Heart left ventricle (tissue), 16 donors: ENCODE results near the gene PMF1. TPM values are rescaled to one million over a fixed set of nuclear protein-coding genes. Genes with fewer than 3 reads are reported as not detected.

Experiments used
- ATAC-seq, 4 donors: fragments of 200-7000 bp; cut with Tn5 transposase; one replicate each; pipeline ENCODE4 v1.9.1; 2020 to 2022; ENCODE audit warnings: moderate library complexity in 4 of 4, mild to moderate bottlenecking in 3 of 4, moderate number of reproducible peaks in 1 of 4
- DNase-seq, 5 donors: peaks; one replicate each; pipeline ENCODE4 v3.0.0-alpha.2; 2020
- H3K27ac ChIP-seq, 12 donors: fragments of 200-600 bp; sonication (generic) in 4 of 12; one replicate each; pipeline versions ENCODE4 v1.5.0 to v1.8.0; 2016 to 2022; ENCODE audit warnings: mild to moderate bottlenecking in 2 of 12
- H3K27me3 ChIP-seq, 9 donors: fragments of 200-600 bp; sonication (generic) in 2 of 9; one replicate each; pipeline versions ENCODE4 v1.5.1 to v1.8.0; 2016 to 2022; ENCODE audit warnings: mild to moderate bottlenecking in 3 of 9
- H3K36me3 ChIP-seq, 9 donors: fragments of 200-600 bp; sonication (generic) in 2 of 9; one replicate each; pipeline versions ENCODE4 v1.5.0 to v1.8.0; 2018 to 2022; ENCODE audit warnings: mild to moderate bottlenecking in 2 of 9
- H3K4me1 ChIP-seq, 12 donors: fragments of 200-600 bp; sonication (generic) in 4 of 12; one replicate each; pipeline versions ENCODE4 v1.5.0 to v1.8.0; 2016 to 2022; ENCODE audit warnings: mild to moderate bottlenecking in 3 of 12
- H3K4me3 ChIP-seq, 12 donors: fragments of 200-600 bp; sonication (generic) in 4 of 12; one replicate each; pipeline versions ENCODE4 v1.5.0 to v1.8.0; 2017 to 2022; ENCODE audit warnings: mild to moderate bottlenecking in 9 of 12, moderate library complexity in 4 of 12
- H3K9me3 ChIP-seq, 12 donors: fragments of 200-600 bp; sonication (generic) in 4 of 12; one replicate each; pipeline versions ENCODE4 v1.5.0 to v1.8.0; 2016 to 2022; ENCODE audit warnings: mild to moderate bottlenecking in 1 of 12
- CTCF ChIP-seq, 12 donors: fragments of 200-600 bp; sonication (generic) in 4 of 12; IDR thresholded peaks; one replicate each; pipeline versions ENCODE4 v1.5.0 to v1.8.0; 2018 to 2022; ENCODE audit warnings: antibody characterized with exemption in 12 of 12, mild to moderate bottlenecking in 5 of 12
- POLR2A ChIP-seq, 2 donors: fragments of 450-650 bp; IDR thresholded peaks; one replicate each; pipeline ENCODE4 v1.6.1; 2017; ENCODE audit warnings: antibody characterized with exemption in 2 of 2, mild to moderate bottlenecking in 2 of 2, moderate library complexity in 2 of 2
- WGBS, 4 donors: extraction: QIAGEN DNeasy Blood & Tissue Kit in 2 of 4; methylation state at CpG; one replicate each; pipeline versions ENCODE4 v1.1.5 to v1.1.7; 2013 to 2018; 5-methylcytosine and 5-hydroxymethylcytosine counted together
- intact Hi-C, 10 donors: fragments of 100-400 bp; cut with DNase I; formaldehyde crosslinking; loops; one replicate each; pipeline versions ENCODE4 v1.11.1 to v1.14.2; 2022
- polyA plus RNA-seq, 2 donors: library from polyadenylated mRNA; stranded (reverse); fragments of 200-250 nt; gene quantifications; one replicate each; pipeline ENCODE4 v1.2.3, GENCODE V29; 2013
- total RNA-seq, 9 donors: library from RNA; depleted of rRNA in 2 of 9; stranded (reverse); fragments of >200 nt in 2 of 9; fragmentation: NEBNext Ultra II Directional in 3 of 9; extraction: Animal tissue kit (Norgen Biotek cat#: 25700) in 3 of 9; gene quantifications; one replicate each; pipeline versions ENCODE4 v1.1.0 to v1.2.4, GENCODE V29; 2016 to 2023
- donor health status: ischemic (EF 13 %, LVEDD 7.1; RV severe dilation, severe dysfunction).
- donor health status: healthy with polysubstance abuse.
- donor health status: DM: no; HTN: yes; CAD: no.
- donor health status: DM: no; HTN: no; CAD: no.
- donor health status: ischemic (EF 25% LVEDD 6.9; RV normal size, moderate dysfunction).
- donor health status: ischemic (EF 25% LVEDD 5.7; RV mildly dilated, moderate dysfunction).
- donor health status: healthy.
- donor health status: DM: yes; HTN: yes; CAD: no.
- donor health status: ischemic (EF 35%, LVEDD 5.7; RV mildly dilated, moderate dysfunction).
- donor health status: nonischemic (EF 11% LVEDD 7.7; RV severe dilation, severe dysfunction).
- donor health status: DM: yes; HTN: yes; CAD: no.
- donor health status: PGD.
- donor health status: ischemic (EF 29% LVEDD 5.4; RV normal size, mild dysfunction).
- donor health status: nonischemic (EF 23%, LVEDD 6.1; RV moderate dilation, normal function).

Gene PMF1
- total and polyA plus RNA-seq, 11 donors, result 57.8 to 122 (median 68.2) TPM

- no peaks in the 10 kb centered on the region for H3K27me3 ChIP-seq
- peaks cover 0 to 37% (median 18%) of the 10 kb centered on the region in 12 donors for H3K4me1 ChIP-seq
- no peak for ATAC-seq
- intact Hi-C loops, result no loop called here
- 52 to 59% (median 54%) methylated on average over 2 of the region's 2 CpGs for WGBS, 4 donors
- peak overlapping the region in 1 of 12 donors; percentile 19 for H3K4me3 ChIP-seq
- DNase-seq, result no peak
- H3K9me3 ChIP-seq, result no peaks in the 10 kb centered on the region
- H3K27ac ChIP-seq, result peak overlapping the region in 7 of 12 donors; percentile 1 to 94 (median 18)
- TF ChIP-seq CTCF (IDR thresholded peaks at IDR 0.05) (no peak), POLR2A (IDR thresholded peaks at IDR 0.05) (no peak)
- H3K36me3 ChIP-seq, result peaks cover 0 to 51% (median 39%) of the 10 kb centered on the region in 9 donors
These were observed 5.1 kb downstream of the PMF1 start for GRCh38 chr1:156217871-156218270.

- Histone ChIP-seq H3K4me3 (no peak overlapping the region), H3K36me3 (peaks cover 0 to 61% (median 44%) of the 10 kb centered on the region in 9 donors), H3K4me1 (peaks cover 0 to 27% (median 7%) of the 10 kb centered on the region in 12 donors), H3K27ac (no peak overlapping the region), H3K9me3 (no peaks in the 10 kb centered on the region), H3K27me3 (no peaks in the 10 kb centered on the region)
- TF ChIP-seq POLR2A (IDR thresholded peaks at IDR 0.05) (no peak), CTCF (IDR thresholded peaks at IDR 0.05) (no peak)
- ATAC-seq (no peak), DNase-seq (no peak)
- intact Hi-C loops, result loop anchor here in 1 of 10 donors (5.0 kb wide), 1 partner anchor 128 kb away; no protein-coding TSS in a partner anchor
- WGBS, 4 donors, result 96 to 97% (median 96%) methylated on average over 9 of the region's 9 CpGs
These were observed 7.4 kb downstream of the PMF1 start for GRCh38 chr1:156220226-156220625.

DNA sequence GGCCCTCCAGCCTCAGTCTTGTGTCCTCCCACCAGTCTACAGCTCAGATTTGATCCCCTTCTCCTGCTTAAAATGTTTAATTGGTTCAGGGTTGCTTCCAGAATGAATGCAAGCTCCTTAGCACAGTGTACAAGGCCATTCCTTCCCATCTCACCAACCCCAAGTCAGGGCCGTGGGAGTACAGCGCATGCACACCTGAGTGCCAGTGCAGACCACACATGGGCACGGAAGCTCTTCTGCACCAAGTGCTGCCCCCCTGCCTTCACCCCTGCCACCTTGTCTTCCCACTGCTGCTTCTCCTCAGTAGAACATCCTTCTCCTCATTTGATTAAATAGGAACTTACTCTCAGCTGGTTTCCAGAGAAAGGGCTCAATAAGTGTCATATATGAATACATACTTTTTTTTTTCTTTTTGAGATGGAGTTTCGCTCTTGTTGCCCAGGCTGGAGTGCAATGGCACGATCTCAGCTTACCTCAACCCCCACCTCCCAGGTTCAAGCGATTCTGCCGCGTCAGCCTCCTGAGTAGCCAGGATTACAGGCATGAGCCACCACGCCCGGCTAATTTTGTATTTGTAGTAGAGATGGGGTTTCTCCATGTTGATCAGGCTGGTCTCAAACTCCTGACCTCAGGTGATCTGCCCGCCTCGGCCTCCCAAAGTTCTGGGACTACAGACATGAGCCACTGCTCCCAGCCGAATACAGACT lies 9.3 kb downstream of the PMF1 start:
- H3K4me3 ChIP-seq, result no peak overlapping the region
- ATAC-seq, result no peak
- WGBS, 4 donors, result 91 to 97% (median 93%) methylated on average over 13 of the region's 13 CpGs
- TF ChIP-seq POLR2A (IDR thresholded peaks at IDR 0.05), result no peak
- no peak for TF ChIP-seq CTCF (IDR thresholded peaks at IDR 0.05)
- H3K27me3 ChIP-seq, result no peaks in the 10 kb centered on the region
- no peak for DNase-seq
- peaks cover 0 to 38% (median 7%) of the 10 kb centered on the region in 12 donors for H3K4me1 ChIP-seq
- H3K9me3 ChIP-seq, result no peaks in the 10 kb centered on the region
- intact Hi-C loops, result loop anchor here in 2 of 10 donors (2.0 to 5.0 kb wide), 2 partner anchors 130 to 131 kb away; no protein-coding TSS in a partner anchor
- H3K36me3 ChIP-seq, result peaks cover 0 to 68% (median 47%) of the 10 kb centered on the region in 9 donors
- no peak overlapping the region for H3K27ac ChIP-seq

DNA sequence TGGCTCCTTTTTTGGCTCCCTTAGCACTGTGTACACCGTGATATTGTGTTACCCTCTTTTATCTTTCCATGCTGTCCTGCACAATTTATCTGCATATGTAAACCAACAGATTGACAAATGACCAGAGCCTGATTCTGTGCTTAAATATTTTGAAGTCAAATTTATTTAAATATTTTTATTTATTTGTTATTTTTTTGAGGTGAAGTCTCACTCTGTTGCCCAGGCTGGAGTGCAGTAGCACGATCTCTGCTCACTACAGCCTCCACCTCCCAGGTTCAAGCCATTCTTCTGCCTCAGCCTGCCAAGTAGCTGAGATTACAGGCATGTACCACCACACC lies 12.8 kb downstream of the PMF1 start:
- intact Hi-C loops, result loop anchor here (1.0 to 2.0 kb wide), 6 partner anchors 79 to 135 kb away; no protein-coding TSS in a partner anchor
- Histone ChIP-seq H3K4me1 (peaks cover 0 to 16% (median 0%) of the 10 kb centered on the region in 12 donors), H3K36me3 (peaks cover 0 to 90% (median 70%) of the 10 kb centered on the region in 9 donors), H3K27me3 (no peaks in the 10 kb centered on the region), H3K27ac (no peak overlapping the region), H3K9me3 (no peaks in the 10 kb centered on the region), H3K4me3 (no peak overlapping the region)
- TF ChIP-seq CTCF (IDR thresholded peaks at IDR 0.05), result no peak
- TF ChIP-seq POLR2A (IDR thresholded peaks at IDR 0.05), result no peak
- ATAC-seq (no peak), DNase-seq (no peak)
- 7 to 21% (median 13%) methylated on average over 2 of the region's 2 CpGs for WGBS, 4 donors
